ENCODE data around the gene MED15. TPM values are rescaled to one million over a fixed set of nuclear protein-coding genes. Genes with fewer than 3 reads are reported as not detected.

The MED15 gene
- total and polyA plus RNA-seq, 10 of the 15 experiments (the other 5 are each of a cell fraction or from before 2014, with no cell fraction given) = 1.4 to 75.2 (median 26.9) TPM

DNA sequence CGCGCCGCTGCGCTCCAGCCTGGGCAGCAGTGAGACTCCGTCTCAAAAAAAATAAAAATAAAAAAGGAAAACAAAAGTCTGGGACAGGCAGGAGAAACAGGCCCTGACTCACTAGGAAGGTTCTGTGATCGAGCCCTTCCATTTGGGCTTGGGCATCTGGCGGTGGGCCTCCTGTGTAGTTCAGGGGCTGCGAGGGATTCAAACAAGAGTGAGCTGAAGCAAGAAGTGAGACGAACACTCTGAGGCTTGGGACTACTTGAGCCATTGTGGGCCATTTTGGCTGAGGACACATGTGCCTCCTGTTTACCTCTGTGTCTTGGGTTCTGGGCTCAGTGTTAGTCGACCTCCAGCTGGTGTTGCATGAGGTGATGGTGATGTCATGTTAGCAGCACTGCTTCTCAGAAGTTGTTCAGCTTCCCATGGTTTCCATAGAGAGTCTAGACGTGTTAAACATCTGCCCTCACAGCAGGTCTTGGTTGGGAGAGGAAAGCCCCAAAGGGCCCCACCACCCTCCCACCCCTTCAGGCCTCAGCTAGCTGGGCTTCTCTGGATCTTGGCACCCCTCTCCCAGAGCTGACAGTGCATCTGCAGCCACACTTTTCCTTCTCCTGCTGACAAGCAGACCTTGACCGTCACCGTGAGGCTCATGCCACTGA lies 57.8 kb downstream of the MED15 start:
- no TSS peak for BruUV-seq (replicated peaks)
- Histone ChIP-seq H3K27ac (ENCODE audit: control insufficient read depth, insufficient read depth) (no peak overlapping the region), H2AFZ (ENCODE audit: control insufficient read depth, low read depth, low read length) (no peak overlapping the region), H3K9me3 (replicated peaks; ENCODE audit: control insufficient read depth, insufficient read depth, low read length) (no peaks in the 10 kb centered on the region), H3K4me2 (ENCODE audit: control insufficient read depth, insufficient read depth) (no peak overlapping the region), H3K27me3 (replicated peaks in 1 of 2; ENCODE audit: control insufficient read depth in 2 of 2, insufficient read depth in 2 of 2, low read length in 1 of 2) (no peaks in the 10 kb centered on the region), H4K20me1 (ENCODE audit: control insufficient read depth, insufficient read depth) (no peaks in the 10 kb centered on the region; the same call in 1 of the 2 replicates), H3K4me3 (no peak overlapping the region), H3K4me1 (ENCODE audit: control insufficient read depth, insufficient read depth, low read length) (peaks cover 14% of the 10 kb centered on the region), H3K9ac (ENCODE audit: control insufficient read depth, insufficient read depth, low read length) (no peak overlapping the region), H3K79me2 (ENCODE audit: control insufficient read depth, insufficient read depth, low read length) (no peaks in the 10 kb centered on the region), H3K36me3 (ENCODE audit: control insufficient read depth in 2 of 2, insufficient read depth in 2 of 2, low read length in 1 of 2) (peaks cover 31 to 47% of the 10 kb centered on the region in 2 experiments)
- RAD21 ChIA-PET (ENCODE audit: unreplicated experiment) = no interaction called here
- CTCF ChIA-PET = interaction anchor here (0.9 to 4.2 kb wide), 11 partner anchors 8 to 184 kb away, joined by 3 to 29 read pairs (median 8); no protein-coding TSS in a partner anchor
- TF ChIP-seq ESRRA (IDR thresholded peaks at IDR 0.05; ENCODE audit: low read length) (no peak), RB1 (IDR thresholded peaks at IDR 0.05; ENCODE audit: borderline replicate concordance) (no peak), HDAC2 (IDR thresholded peaks at IDR 0.05) (no peak), MXI1 (IDR thresholded peaks at IDR 0.05; ENCODE audit: low read depth, low read length) (no peak)
- no peak for FAIRE-seq
- ATAC-seq = no peak
- WGBS (ENCODE audit: insufficient coverage, insufficient replicate concordance, low lambda C conversion rate, missing lambda C conversion rate) = 84% methylated on average over 13 of the region's 13 CpGs
- DNase-seq (ENCODE audit: low read depth, low spot score) = no peak
- POLR2A ChIA-PET = interaction anchor here (0.6 kb wide), 1 partner anchor 95 kb away, joined by 3 read pairs; no protein-coding TSS in a partner anchor
- in situ Hi-C loops (cut with MboI) = no loop called here
- intact Hi-C loops (cut with micrococcal nuclease; ENCODE audit: unreplicated experiment) = loop anchor here (10.0 kb wide), 1 partner anchor 150 kb away; no protein-coding TSS in a partner anchor
- SMC1A ChIA-PET (ENCODE audit: uncharacterized antibody, unreplicated experiment) = interaction anchor here (1.2 to 1.4 kb wide), 2 partner anchors 43 to 219 kb away, joined by 3 to 4 read pairs; no protein-coding TSS in a partner anchor

DNA sequence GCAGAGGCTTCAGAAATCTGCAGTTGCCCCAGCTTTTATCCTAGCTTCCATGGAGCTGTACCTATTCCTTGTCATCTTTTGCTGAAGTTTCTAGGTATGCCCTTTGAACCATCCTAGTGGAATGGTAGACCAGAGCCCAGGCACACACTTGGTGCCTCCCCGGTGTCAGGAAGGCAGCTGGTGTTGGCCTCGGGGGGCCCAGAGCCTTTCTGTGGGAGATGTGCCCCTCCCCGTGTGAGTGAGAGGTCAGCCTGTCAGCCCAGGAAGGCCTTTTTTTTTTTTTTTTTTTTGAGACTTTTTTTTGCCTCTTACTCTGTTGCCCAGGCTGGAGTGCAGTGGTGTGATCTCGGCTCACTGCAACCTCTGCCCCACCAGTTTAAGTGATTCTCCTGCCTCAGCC lies 58.4 kb downstream of the MED15 start:
- in situ Hi-C loops (cut with MboI) (no loop called here), intact Hi-C loops (cut with micrococcal nuclease; ENCODE audit: unreplicated experiment) (loop anchor here (10.0 kb wide), 1 partner anchor 151 kb away; no protein-coding TSS in a partner anchor)
- no TSS peak for BruUV-seq (replicated peaks)
- Histone ChIP-seq H3K4me1 (ENCODE audit: control insufficient read depth, insufficient read depth, low read length) (peaks cover 14% of the 10 kb centered on the region), H3K4me3 (no peak overlapping the region), H3K9me3 (replicated peaks; ENCODE audit: control insufficient read depth, insufficient read depth, low read length) (no peaks in the 10 kb centered on the region), H2AFZ (ENCODE audit: control insufficient read depth, low read depth, low read length) (no peak overlapping the region), H3K4me2 (ENCODE audit: control insufficient read depth, insufficient read depth) (no peak overlapping the region), H3K9ac (ENCODE audit: control insufficient read depth, insufficient read depth, low read length) (no peak overlapping the region), H3K27ac (ENCODE audit: control insufficient read depth, insufficient read depth) (no peak overlapping the region), H4K20me1 (ENCODE audit: control insufficient read depth, insufficient read depth) (no peaks in the 10 kb centered on the region; the same call in 1 of the 2 replicates), H3K36me3 (ENCODE audit: control insufficient read depth in 2 of 2, insufficient read depth in 2 of 2, low read length in 1 of 2) (peaks cover 30 to 47% of the 10 kb centered on the region in 2 experiments), H3K79me2 (ENCODE audit: control insufficient read depth, insufficient read depth, low read length) (no peaks in the 10 kb centered on the region), H3K27me3 (replicated peaks in 1 of 2; ENCODE audit: control insufficient read depth in 2 of 2, insufficient read depth in 2 of 2, low read length in 1 of 2) (no peaks in the 10 kb centered on the region)
- DNase-seq (ENCODE audit: low read depth, low spot score) = no peak
- FAIRE-seq = no peak
- no peak for ATAC-seq
- RAD21 ChIA-PET (ENCODE audit: unreplicated experiment) = no interaction called here
- WGBS (ENCODE audit: insufficient coverage, insufficient replicate concordance, low lambda C conversion rate, missing lambda C conversion rate) = 98% methylated on average over 4 of the region's 4 CpGs
- POLR2A ChIA-PET = interaction anchor here (0.6 kb wide), 1 partner anchor 95 kb away, joined by 3 read pairs; no protein-coding TSS in a partner anchor
- SMC1A ChIA-PET (ENCODE audit: uncharacterized antibody, unreplicated experiment) = interaction anchor here (1.2 kb wide), 1 partner anchor 218 kb away, joined by 3 read pairs; no protein-coding TSS in a partner anchor
- CTCF ChIA-PET = interaction anchor here (0.9 to 4.2 kb wide), 4 partner anchors 9 to 176 kb away, joined by 3 to 16 read pairs (median 8); no protein-coding TSS in a partner anchor
- TF ChIP-seq, protein P1, sequence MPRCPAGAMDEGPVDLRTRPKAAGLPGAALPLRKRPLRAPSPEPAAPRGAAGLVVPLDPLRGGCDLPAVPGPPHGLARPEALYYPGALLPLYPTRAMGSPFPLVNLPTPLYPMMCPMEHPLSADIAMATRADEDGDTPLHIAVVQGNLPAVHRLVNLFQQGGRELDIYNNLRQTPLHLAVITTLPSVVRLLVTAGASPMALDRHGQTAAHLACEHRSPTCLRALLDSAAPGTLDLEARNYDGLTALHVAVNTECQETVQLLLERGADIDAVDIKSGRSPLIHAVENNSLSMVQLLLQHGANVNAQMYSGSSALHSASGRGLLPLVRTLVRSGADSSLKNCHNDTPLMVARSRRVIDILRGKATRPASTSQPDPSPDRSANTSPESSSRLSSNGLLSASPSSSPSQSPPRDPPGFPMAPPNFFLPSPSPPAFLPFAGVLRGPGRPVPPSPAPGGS (IDR thresholded peaks at IDR 0.05; ENCODE audit: borderline replicate concordance, insufficient read depth, low read depth, low read length, poor library complexity, severe bottlenecking) = no peak
- TF ChIP-seq, protein P2, sequence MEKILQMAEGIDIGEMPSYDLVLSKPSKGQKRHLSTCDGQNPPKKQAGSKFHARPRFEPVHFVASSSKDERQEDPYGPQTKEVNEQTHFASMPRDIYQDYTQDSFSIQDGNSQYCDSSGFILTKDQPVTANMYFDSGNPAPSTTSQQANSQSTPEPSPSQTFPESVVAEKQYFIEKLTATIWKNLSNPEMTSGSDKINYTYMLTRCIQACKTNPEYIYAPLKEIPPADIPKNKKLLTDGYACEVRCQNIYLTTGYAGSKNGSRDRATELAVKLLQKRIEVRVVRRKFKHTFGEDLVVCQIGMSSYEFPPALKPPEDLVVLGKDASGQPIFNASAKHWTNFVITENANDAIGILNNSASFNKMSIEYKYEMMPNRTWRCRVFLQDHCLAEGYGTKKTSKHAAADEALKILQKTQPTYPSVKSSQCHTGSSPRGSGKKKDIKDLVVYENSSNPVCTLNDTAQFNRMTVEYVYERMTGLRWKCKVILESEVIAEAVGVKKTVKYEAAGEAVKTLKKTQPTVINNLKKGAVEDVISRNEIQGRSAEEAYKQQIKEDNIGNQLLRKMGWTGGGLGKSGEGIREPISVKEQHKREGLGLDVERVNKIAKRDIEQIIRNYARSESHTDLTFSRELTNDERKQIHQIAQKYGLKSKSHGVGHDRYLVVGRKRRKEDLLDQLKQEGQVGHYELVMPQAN (conservative IDR thresholded peaks at IDR 0.05) = no peak
- TF ChIP-seq MYB (IDR thresholded peaks at IDR 0.05; ENCODE audit: borderline replicate concordance, low read depth, low read length) (no peak), EZH2 (IDR thresholded peaks at IDR 0.05; ENCODE audit: borderline replicate concordance, control insufficient read depth, low read depth, low read length) (no peak), ZSCAN29 (IDR thresholded peaks at IDR 0.05) (no peak), SPI1 (IDR thresholded peaks at IDR 0.05; ENCODE audit: borderline replicate concordance, insufficient read depth, low read depth, low read length) (no peak)
- TF ChIP-seq, protein P3, sequence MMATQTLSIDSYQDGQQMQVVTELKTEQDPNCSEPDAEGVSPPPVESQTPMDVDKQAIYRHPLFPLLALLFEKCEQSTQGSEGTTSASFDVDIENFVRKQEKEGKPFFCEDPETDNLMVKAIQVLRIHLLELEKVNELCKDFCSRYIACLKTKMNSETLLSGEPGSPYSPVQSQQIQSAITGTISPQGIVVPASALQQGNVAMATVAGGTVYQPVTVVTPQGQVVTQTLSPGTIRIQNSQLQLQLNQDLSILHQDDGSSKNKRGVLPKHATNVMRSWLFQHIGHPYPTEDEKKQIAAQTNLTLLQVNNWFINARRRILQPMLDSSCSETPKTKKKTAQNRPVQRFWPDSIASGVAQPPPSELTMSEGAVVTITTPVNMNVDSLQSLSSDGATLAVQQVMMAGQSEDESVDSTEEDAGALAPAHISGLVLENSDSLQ (IDR thresholded peaks at IDR 0.05) = no peak

Data from GM12878 (cell line).